H1 (cell line): ENCODE measurements around the gene SAP30L. TPM values are rescaled to one million over a fixed set of nuclear protein-coding genes. Genes with fewer than 3 reads are reported as not detected.

Experiments used
- CTCF ChIA-PET: fragments of 300-600 bp; sonication (Branson Sonifier 250); formaldehyde crosslinking; loops from one replicate; lab custom pipeline; 2021; ENCODE audit not compliant: partially characterized antibody; lab: Charles Lee
- POLR2A ChIA-PET: fragments of 300-600 bp; sonication (Branson Sonifier 250); formaldehyde crosslinking; loops from one replicate; lab custom pipeline; 2021; ENCODE audit warnings: inconsistent platforms; ENCODE audit not compliant: partially characterized antibody; lab: Charles Lee
- DNase-seq, 2 experiments: peaks; one replicate each; pipeline versions ENCODE4 v3.0.0 to v3.0.0-alpha.2; 2010 to 2022; ENCODE audit warnings: low spot score in 2 of 2, low read depth in 1 of 2, mixed read lengths in 1 of 2
- FAIRE-seq: peaks from 2 replicates; lab custom pipeline; 2011; peaks lifted over from hg19 to GRCh38; lab: Jason Lieb, UNC
- H2AFZ ChIP-seq: 2 replicates; pipeline ENCODE4 v1.8.1; 2012; ENCODE audit warnings: low read length, inconsistent platforms
- H2AK5ac ChIP-seq: 2 replicates; pipeline ENCODE4 v1.6.1; 2013; ENCODE audit warnings: low read depth, low read length
- H2BK120ac ChIP-seq: replicated peaks from 2 replicates; pipeline ENCODE3; 2013; ENCODE audit warnings: low read depth, low read length, inconsistent platforms
- H2BK12ac ChIP-seq: 2 replicates; pipeline ENCODE4 v1.6.1; 2013; ENCODE audit warnings: low read depth, low read length
- H2BK15ac ChIP-seq: 2 replicates; pipeline ENCODE4 v1.6.1; 2013; ENCODE audit warnings: low read length
- H2BK20ac ChIP-seq: 2 replicates; pipeline ENCODE4 v1.6.1; 2013; ENCODE audit warnings: low read length
- H2BK5ac ChIP-seq: 2 replicates; pipeline ENCODE4 v1.6.1; 2013; ENCODE audit warnings: low read depth, low read length
- H3K14ac ChIP-seq: 2 replicates; pipeline ENCODE4 v1.6.1; 2013; ENCODE audit warnings: inconsistent platforms; ENCODE audit not compliant: insufficient read length
- H3K18ac ChIP-seq: 2 replicates; pipeline ENCODE4 v1.6.1; 2013; ENCODE audit warnings: low read length; ENCODE audit errors: extremely low read depth
- H3K23ac ChIP-seq: 2 replicates; pipeline ENCODE4 v1.6.1; 2013; ENCODE audit warnings: inconsistent platforms; ENCODE audit not compliant: insufficient read length
- H3K23me2 ChIP-seq: 2 replicates; pipeline ENCODE4 v1.6.1; 2013; ENCODE audit warnings: low read depth, low read length
- H3K27ac ChIP-seq: 2 replicates; pipeline ENCODE4 v1.6.1; 2011; ENCODE audit warnings: low read depth, low read length, inconsistent platforms
- H3K27me3 ChIP-seq, 4 experiments: replicated peaks in 1 of 4; 1 replicate in 1 of 4; 2 replicates in 3 of 4; pipeline versions ENCODE4 v1.6.1 to v1.8.1; 2011 to 2013; ENCODE audit warnings: low read length in 3 of 4, mild to moderate bottlenecking in 3 of 4, inconsistent platforms in 2 of 4, mixed read lengths in 2 of 4, moderate library complexity in 1 of 4; ENCODE audit not compliant: control insufficient read depth in 3 of 4, insufficient read depth in 3 of 4; ENCODE audit errors: extremely low read depth in 1 of 4
- H3K36me3 ChIP-seq, 4 experiments: 2 replicates each; pipeline versions ENCODE4 v1.6.1 to v1.8.1; 2011 to 2013; ENCODE audit warnings: mild to moderate bottlenecking in 4 of 4, low read length in 3 of 4, moderate library complexity in 2 of 4, control low read depth in 1 of 4, inconsistent platforms in 1 of 4; ENCODE audit not compliant: insufficient read depth in 4 of 4, control insufficient read depth in 2 of 4
- H3K4ac ChIP-seq: replicated peaks from 2 replicates; pipeline ENCODE3; 2013; ENCODE audit warnings: low read length, low read depth, mixed read lengths, inconsistent platforms; ENCODE audit not compliant: insufficient read length
- H3K4me1 ChIP-seq, 4 experiments: replicated peaks in 1 of 4; 1 replicate in 1 of 4; 2 replicates in 3 of 4; pipeline versions ENCODE4 v1.6.1 to v1.8.1; 2011 to 2013; ENCODE audit warnings: low read length in 3 of 4, inconsistent platforms in 2 of 4, mixed read lengths in 1 of 4; ENCODE audit not compliant: insufficient read depth in 4 of 4, control insufficient read depth in 3 of 4
- H3K4me2 ChIP-seq, 2 experiments: 2 replicates each; pipeline versions ENCODE4 v1.6.1 to v1.8.1; 2011 to 2013; ENCODE audit warnings: low read depth in 2 of 2, low read length in 2 of 2, control low read depth in 1 of 2, inconsistent platforms in 1 of 2, mild to moderate bottlenecking in 1 of 2; ENCODE audit not compliant: insufficient read depth in 1 of 2
- H3K4me3 ChIP-seq, 4 experiments: fragments of 200-600, 300-600 bp in 1 of 4; sonication (generic), shearing (Covaris generic), sonication (Bioruptor Twin) in 1 of 4; 2 replicates each; pipeline versions ENCODE4 v1.5.1 to v1.8.1; 2011 to 2016; ENCODE audit warnings: low read length in 4 of 4, low read depth in 3 of 4, control low read depth in 2 of 4, inconsistent platforms in 2 of 4, mild to moderate bottlenecking in 2 of 4, mixed read lengths in 1 of 4, moderate library complexity in 1 of 4; ENCODE audit not compliant: insufficient read depth in 2 of 4; ENCODE audit errors: extremely low read depth in 1 of 4
- H3K56ac ChIP-seq: replicated peaks from 2 replicates; pipeline ENCODE3; 2013; ENCODE audit warnings: low read depth, mild to moderate bottlenecking, mixed read lengths, low read length, inconsistent platforms; ENCODE audit not compliant: insufficient read length
- H3K79me1 ChIP-seq: 2 replicates; pipeline ENCODE4 v1.6.1; 2013; ENCODE audit warnings: low read depth, low read length, control low read depth
- H3K79me2 ChIP-seq, 2 experiments: 2 replicates each; pipeline versions ENCODE4 v1.6.1 to v1.8.1; 2012 to 2013; ENCODE audit warnings: low read length in 2 of 2, mild to moderate bottlenecking in 2 of 2, inconsistent platforms in 1 of 2; ENCODE audit not compliant: insufficient read depth in 2 of 2, control insufficient read depth in 1 of 2
- H3K9ac ChIP-seq, 4 experiments: replicated peaks in 1 of 4; 1 replicate in 1 of 4; 2 replicates in 3 of 4; pipeline versions ENCODE4 v1.6.1 to v1.8.1; 2011 to 2013; ENCODE audit warnings: low read depth in 3 of 4, low read length in 3 of 4, control low read depth in 2 of 4, mild to moderate bottlenecking in 2 of 4, moderate library complexity in 2 of 4, inconsistent platforms in 1 of 4; ENCODE audit errors: extremely low read depth in 1 of 4
- H3K9me3 ChIP-seq, 2 experiments: 2 replicates each; pipeline versions ENCODE4 v1.6.1 to v1.8.1; 2012 to 2013; ENCODE audit warnings: mild to moderate bottlenecking in 2 of 2, moderate library complexity in 2 of 2, control low read depth in 1 of 2, inconsistent platforms in 1 of 2, low read depth in 1 of 2, low read length in 1 of 2, mixed read lengths in 1 of 2; ENCODE audit not compliant: insufficient read depth in 2 of 2
- H4K20me1 ChIP-seq, 2 experiments: replicated peaks in 1 of 2; 2 replicates each; pipeline versions ENCODE3 to v1.8.1; 2011 to 2013; ENCODE audit warnings: inconsistent platforms in 2 of 2, low read length in 2 of 2, mild to moderate bottlenecking in 1 of 2; ENCODE audit not compliant: insufficient read depth in 2 of 2, control insufficient read depth in 1 of 2
- H4K5ac ChIP-seq: 2 replicates; pipeline ENCODE4 v1.6.1; 2013; ENCODE audit warnings: low read length, low read depth, mixed read lengths, inconsistent platforms; ENCODE audit not compliant: insufficient read length
- H4K8ac ChIP-seq: 2 replicates; pipeline ENCODE4 v1.8.0; 2013; ENCODE audit warnings: mild to moderate bottlenecking, moderate library complexity, low read length, inconsistent platforms; ENCODE audit not compliant: insufficient read depth; ENCODE audit errors: extremely low read depth
- H4K91ac ChIP-seq: replicated peaks from 2 replicates; pipeline ENCODE3; 2013; ENCODE audit warnings: low read length, mixed read lengths, inconsistent platforms; ENCODE audit not compliant: insufficient read length
- CEBPB ChIP-seq: IDR thresholded peaks from 2 replicates; pipeline ENCODE4 v1.6.1; 2012; ENCODE audit warnings: low read depth, low read length
- CTCF ChIP-seq, 3 experiments: IDR thresholded peaks; 1 replicate in 2 of 3; 2 replicates in 1 of 3; pipeline versions ENCODE4 v1.5.1 to v1.6.1; 2011; ENCODE audit warnings: low read length in 3 of 3, mild to moderate bottlenecking in 3 of 3, inconsistent platforms in 2 of 3, low read depth in 1 of 3, moderate library complexity in 1 of 3; ENCODE audit not compliant: insufficient read depth in 1 of 3; ENCODE audit errors: control extremely low read depth in 1 of 3
- GABPA ChIP-seq: IDR thresholded peaks from 2 replicates; pipeline ENCODE4 v1.6.1; 2011; ENCODE audit warnings: mild to moderate bottlenecking, low read length, moderate library complexity, borderline replicate concordance; ENCODE audit not compliant: insufficient read depth
- RAD21 ChIP-seq, 2 experiments: IDR thresholded peaks in 1 of 2; conservative IDR thresholded peaks in 1 of 2; 2 replicates each; pipeline ENCODE4 v1.6.1; 2011; ENCODE audit warnings: low read depth in 2 of 2, low read length in 2 of 2, improper control_type of control experiment in 1 of 2, inconsistent platforms in 1 of 2, mild to moderate bottlenecking in 1 of 2, moderate library complexity in 1 of 2
- TBP ChIP-seq: IDR thresholded peaks from 2 replicates; pipeline ENCODE4 v1.6.1; 2011; ENCODE audit warnings: low read depth, low read length, improper control_type of control experiment
- USF2 ChIP-seq: IDR thresholded peaks from 2 replicates; pipeline ENCODE4 v1.6.1; 2011; ENCODE audit warnings: low read length, improper control_type of control experiment
- YY1 ChIP-seq: IDR thresholded peaks from 2 replicates; pipeline ENCODE4 v1.6.1; 2011; ENCODE audit warnings: low read depth, mild to moderate bottlenecking, low read length
- WGBS, 2 experiments: shearing (Covaris generic) in 1 of 2; methylation state at CpG; one replicate each; pipeline versions ENCODE4 v1.1.6 to v1.1.7; 2013 to 2015; ENCODE audit warnings: low lambda C conversion rate in 2 of 2, mixed read lengths in 2 of 2, inconsistent platforms in 1 of 2, low coverage in 1 of 2, missing lambda C conversion rate in 1 of 2; ENCODE audit not compliant: insufficient replicate concordance in 2 of 2, insufficient coverage in 1 of 2, insufficient read length in 1 of 2; ENCODE audit errors: extremely low coverage in 1 of 2, missing lambda C conversion rate in 1 of 2; 5-methylcytosine and 5-hydroxymethylcytosine counted together
- polyA plus RNA-seq, 7 experiments: library from polyadenylated mRNA; depleted of rRNA in 3 of 7; stranded (reverse) in 5 of 7; unstranded in 2 of 7; fragments of >200 nt in 5 of 7; fragments of 200-250 nt in 2 of 7; gene quantifications; 1 replicate in 5 of 7; 2 replicates in 1 of 7; 4 replicates in 1 of 7; pipeline versions ENCODE4 v1.2.1 to v1.2.3, GENCODE V29; 2011 to 2013; ENCODE audit warnings: missing spikeins in 2 of 7, mixed read lengths in 2 of 7
- total RNA-seq: library from RNA; stranded (reverse); fragmentation: NEBNext Ultra II Directional; extraction: Animal tissue kit (Norgen Biotek cat#: 25700); gene quantifications from 2 replicates; pipeline ENCODE4 v1.2.1, GENCODE V29; 2021

Gene SAP30L
- total and polyA plus RNA-seq, 2 of the 8 experiments (the other 6 are each of a cell fraction or from before 2014, with no cell fraction given): 12.2 to 31.5 TPM

GRCh38 chr5:154467655-154468354 lies 22.0 kb downstream of the SAP30L start:
- DNase-seq: peak in 1 of 2 experiments; percentile 96
- peak overlapping the region in 1 of 2 experiments; percentile 3; a peak in 2 of 4 replicates for H3K4me2 ChIP-seq
- no peak overlapping the region for H2AFZ ChIP-seq
- H3K27ac ChIP-seq: no peak overlapping the region
- no peaks in the 10 kb centered on the region for H3K36me3 ChIP-seq
- peak overlapping the region; percentile 32; the same call in 1 of the 2 replicates for H2BK12ac ChIP-seq
- no peak overlapping the region for H2BK15ac ChIP-seq
- no peak overlapping the region for H3K14ac ChIP-seq
- no peak overlapping the region; a peak in 1 of 7 replicates for H3K9ac ChIP-seq
- no peak overlapping the region for H2AK5ac ChIP-seq
- POLR2A ChIA-PET: interaction anchor here (0.6 to 1.9 kb wide), 3 partner anchors 10 to 145 kb away, joined by 4 to 5 read pairs (median 5); partner anchors contain the start of gene HAND1
- peaks cover 2 to 5% of the 10 kb centered on the region in 2 experiments for H4K20me1 ChIP-seq
- peaks cover 0 to 6% (median 4%) of the 10 kb centered on the region in 4 experiments; a peak in 5 of 7 replicates for H3K4me1 ChIP-seq
- WGBS, 2 experiments: 37% methylated on average over 18 of the region's 18 CpGs; no CpG with 5 or more reads in 1 of the 2 experiments
- FAIRE-seq: peak; percentile 19
- H3K56ac ChIP-seq: no peak overlapping the region
- peak overlapping the region; percentile 24; the same call in 1 of the 2 replicates for H3K18ac ChIP-seq
- no peak overlapping the region for H3K23ac ChIP-seq
- CTCF ChIA-PET: interaction anchor here (0.5 to 16.1 kb wide), 49 partner anchors 8 to 640 kb away, joined by 3 to 273 read pairs (median 4); partner anchors contain the start of gene HAND1
- no peak overlapping the region; the same call in 1 of the 2 replicates for H2BK20ac ChIP-seq
- no peaks in the 10 kb centered on the region for H3K79me2 ChIP-seq
- H3K79me1 ChIP-seq: no peaks in the 10 kb centered on the region
- H3K4me3 ChIP-seq: no peak overlapping the region
- H2BK5ac ChIP-seq: no peak overlapping the region
- H3K4ac ChIP-seq: no peak overlapping the region
- H4K91ac ChIP-seq: no peak overlapping the region
- H3K9me3 ChIP-seq: no peaks in the 10 kb centered on the region
- H3K23me2 ChIP-seq: peaks cover 3% of the 10 kb centered on the region; the same call in 1 of the 2 replicates
- H4K5ac ChIP-seq: no peak overlapping the region
- 0 out of 2 replicates have a peak overlapping the region, but pooled peaks have one; percentile 53 for H4K8ac ChIP-seq
- peaks cover 37 to 57% (median 48%) of the 10 kb centered on the region in 4 experiments for H3K27me3 ChIP-seq
- H2BK120ac ChIP-seq: no peak overlapping the region
- TF ChIP-seq USF2 (no peak), GABPA (0 out of 2 replicates have a peak, but pooled peaks have one; percentile 33), RAD21 (IDR thresholded peaks at IDR 0.05 in 1 of 2, conservative IDR thresholded peaks at IDR 0.05 in 1 of 2; ENCODE audit: low read depth in 2 of 2, low read length in 2 of 2) (peak; percentile 91 to 92), CEBPB (no peak), CTCF (IDR thresholded peaks at IDR 0.05; ENCODE audit: control extremely low read depth in 1 of 3, insufficient read depth in 1 of 3, low read depth in 1 of 3, low read length in 3 of 3) (peak; percentile 95 to 96 (median 95)), YY1 (no peak), TBP (no peak)
